Activated CD4-positive, alpha-beta T cell treated with anti-CD3 and anti-CD28 coated beads for 24 hours (primary cell): ENCODE data around the gene CBFA2T2.

Source experiments
- DNase-seq, 2 donors: peaks; one replicate each; pipeline ENCODE4 v3.0.0-alpha.2; 2020; ENCODE audit warnings: low read depth in 2 of 2

Gene CBFA2T2

GRCh38 chr20:33677991-33678702, 188.3 kb downstream of the CBFA2T2 start:
- no peak for DNase-seq

GRCh38 chr20:33679758-33680485, 190.0 kb downstream of the CBFA2T2 start:
- DNase-seq = no peak

- DNase-seq = no peak
Measured at GRCh38 chr20:33680686-33681085, 190.8 kb downstream of the CBFA2T2 start.

- DNase-seq = no peak
Measured at GRCh38 chr20:33681288-33681687, 191.4 kb downstream of the CBFA2T2 start.

- no peak for DNase-seq
Measured at GRCh38 chr20:33681728-33682353, 191.9 kb downstream of the CBFA2T2 start.

- DNase-seq = no peak
Measured at GRCh38 chr20:33684533-33685327, 194.8 kb downstream of the CBFA2T2 start.

- DNase-seq = peak; percentile 45 to 63
Measured at GRCh38 chr20:33685328-33686099, 195.6 kb downstream of the CBFA2T2 start.

GRCh38 chr20:33686100-33686983, 196.4 kb downstream of the CBFA2T2 start, which contains the start of gene E2F1:
TSS of gene E2F1 (minus strand) at chr20:33686385. CDS start at chr20:33686264, 121 bp downstream.
- peak; percentile 94 for DNase-seq

- DNase-seq = no peak
Measured at GRCh38 chr20:33686984-33687366, 197.1 kb downstream of the CBFA2T2 start.

GRCh38 chr20:33687370-33687915, 197.5 kb downstream of the CBFA2T2 start:
- DNase-seq = no peak

GRCh38 chr20:33687993-33688937, 198.4 kb downstream of the CBFA2T2 start:
- no peak for DNase-seq

- DNase-seq = no peak
Measured at GRCh38 chr20:33688938-33689424, 199.1 kb downstream of the CBFA2T2 start.

- DNase-seq = no peak
Measured at GRCh38 chr20:33689493-33689892, 199.6 kb downstream of the CBFA2T2 start.

GRCh38 chr20:33689973-33690372, 200.1 kb downstream of the CBFA2T2 start:
- peak in 1 of 2 donors; percentile 34 for DNase-seq

- no peak for DNase-seq
Measured at GRCh38 chr20:33693289-33693688, 203.4 kb downstream of the CBFA2T2 start.

GRCh38 chr20:33693741-33694638, 204.1 kb downstream of the CBFA2T2 start:
- no peak for DNase-seq

- no peak for DNase-seq
Measured at GRCh38 chr20:33694639-33695012, 204.7 kb downstream of the CBFA2T2 start.
